Smooth muscle cell (in vitro differentiated cells): ENCODE results near the gene DBN1. TPM values are rescaled to one million over a fixed set of nuclear protein-coding genes. Genes with fewer than 3 reads are reported as not detected.

Experiments used
- DNase-seq: peaks from one replicate; lab custom pipeline; 2025; ENCODE audit not compliant: unreplicated experiment; lab: John Stamatoyannopoulos, UW
- H2AFZ ChIP-seq: fragments of 200-600 bp; sonication (generic); 2 replicates; pipeline ENCODE4 v1.6.0; 2016; ENCODE audit warnings: antibody characterized with exemption, low read depth, mild to moderate bottlenecking
- H3F3A ChIP-seq: fragments of 200-600 bp; sonication (generic); 2 replicates; pipeline ENCODE4 v1.6.0; 2017; ENCODE audit warnings: antibody characterized with exemption, low read depth
- H3K27ac ChIP-seq: fragments of 200-600 bp; sonication (generic); 2 replicates; pipeline ENCODE4 v1.5.1; 2016; ENCODE audit warnings: low read depth, mild to moderate bottlenecking
- H3K27me3 ChIP-seq: fragments of 200-600 bp; sonication (generic); 2 replicates; pipeline ENCODE4 v1.6.1; 2016; ENCODE audit warnings: low read depth, mild to moderate bottlenecking
- H3K36me3 ChIP-seq: fragments of 200-600 bp; sonication (generic); 2 replicates; pipeline ENCODE4 v1.5.1; 2016; ENCODE audit warnings: low read depth
- H3K4me1 ChIP-seq: fragments of 200-600 bp; sonication (generic); 2 replicates; pipeline ENCODE4 v1.5.1; 2016; ENCODE audit warnings: low read depth
- H3K4me2 ChIP-seq: fragments of 200-600 bp; sonication (generic); 2 replicates; pipeline ENCODE4 v1.6.0; 2016; ENCODE audit warnings: mild to moderate bottlenecking
- H3K4me3 ChIP-seq: fragments of 200-600 bp; sonication (generic); 2 replicates; pipeline ENCODE4 v1.5.1; 2016; ENCODE audit warnings: mild to moderate bottlenecking
- H3K79me2 ChIP-seq: fragments of 200-600 bp; sonication (generic); 2 replicates; pipeline ENCODE4 v1.6.0; 2016; ENCODE audit warnings: low read depth, mild to moderate bottlenecking
- H3K9ac ChIP-seq: fragments of 200-600 bp; sonication (generic); 2 replicates; pipeline ENCODE4 v1.6.0; 2016; ENCODE audit warnings: low read depth
- H3K9me3 ChIP-seq: fragments of 200-600 bp; sonication (generic); replicated peaks from 2 replicates; pipeline ENCODE4 v1.5.1; 2016; ENCODE audit warnings: low read depth
- H4K20me1 ChIP-seq: fragments of 200-600 bp; sonication (generic); 2 replicates; pipeline ENCODE4 v1.6.0; 2016; ENCODE audit warnings: low read depth
- WGBS: methylation state at CpG from one replicate; pipeline ENCODE4 v1.1.7; 2016; ENCODE audit warnings: low lambda C conversion rate; 5-methylcytosine and 5-hydroxymethylcytosine counted together
- polyA plus RNA-seq: library from polyadenylated mRNA; unstranded; fragments of >200 nt; fragmentation: Nextera tagmentation; extraction: Ambion mirVana; gene quantifications from 2 replicates; pipeline ENCODE4 v1.2.1, GENCODE V29; 2016
- total RNA-seq: library from RNA; depleted of rRNA; stranded (reverse); fragments of >200 nt; gene quantifications from 2 replicates; pipeline ENCODE4 v1.2.3, GENCODE V29; 2014
- TF ChIP-seq, protein P1 (sequence below): fragments of 200-600 bp; sonication (generic); IDR thresholded peaks from 2 replicates; pipeline ENCODE4 v1.5.1; 2017; ENCODE audit warnings: borderline replicate concordance, mild to moderate bottlenecking, antibody characterized with exemption; ENCODE audit not compliant: insufficient read depth, poor library complexity, severe bottlenecking

Gene DBN1
- total and polyA plus RNA-seq, 2 experiments from 2014 or later = 116 to 202 TPM

DNA sequence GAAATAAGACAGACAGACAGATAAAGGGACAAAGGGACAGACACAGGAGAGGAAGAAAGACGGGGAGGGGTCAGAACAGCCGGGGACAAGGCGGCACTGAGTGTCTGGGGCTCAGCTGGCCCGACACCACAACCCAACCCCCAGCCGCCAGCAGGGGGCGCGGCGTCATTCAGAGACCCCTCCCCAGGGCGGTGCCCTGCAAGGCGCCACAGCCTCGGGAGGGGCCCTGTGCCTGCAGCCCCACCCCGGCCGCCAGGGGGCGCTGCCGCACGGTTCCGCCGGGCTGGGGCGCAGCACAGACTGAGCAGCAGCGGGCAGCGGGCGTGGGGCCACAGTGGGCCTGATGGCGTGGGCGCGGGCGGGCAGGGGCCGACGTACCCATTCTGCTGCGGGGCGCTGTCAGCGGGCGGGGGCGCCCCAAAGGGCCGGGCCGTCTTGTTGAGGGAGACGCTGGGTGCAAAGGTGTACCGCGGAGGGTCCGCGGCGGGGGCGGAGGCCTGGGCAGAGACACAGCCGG lies 18.1 kb upstream of the DBN1 start:
- 50% methylated on average over 41 of the region's 43 CpGs for WGBS
- H4K20me1 ChIP-seq = peaks cover 80% of the 10 kb centered on the region

GRCh38 chr5:177490992-177491391 lies 17.6 kb upstream of the DBN1 start:
- Histone ChIP-seq H3K4me3 (no peak overlapping the region), H3K27ac (peak overlapping the region; percentile 38), H3K9ac (no peak overlapping the region), H3K4me2 (no peak overlapping the region), H4K20me1 (peaks cover 85% of the 10 kb centered on the region), H2AFZ (no peak overlapping the region), H3K36me3 (no peaks in the 10 kb centered on the region), H3K79me2 (peaks cover 44% of the 10 kb centered on the region), H3K4me1 (peaks cover 29% of the 10 kb centered on the region), H3F3A (peaks cover 40% of the 10 kb centered on the region), H3K9me3 (no peaks in the 10 kb centered on the region), H3K27me3 (no peaks in the 10 kb centered on the region)
- TF ChIP-seq, protein P1, sequence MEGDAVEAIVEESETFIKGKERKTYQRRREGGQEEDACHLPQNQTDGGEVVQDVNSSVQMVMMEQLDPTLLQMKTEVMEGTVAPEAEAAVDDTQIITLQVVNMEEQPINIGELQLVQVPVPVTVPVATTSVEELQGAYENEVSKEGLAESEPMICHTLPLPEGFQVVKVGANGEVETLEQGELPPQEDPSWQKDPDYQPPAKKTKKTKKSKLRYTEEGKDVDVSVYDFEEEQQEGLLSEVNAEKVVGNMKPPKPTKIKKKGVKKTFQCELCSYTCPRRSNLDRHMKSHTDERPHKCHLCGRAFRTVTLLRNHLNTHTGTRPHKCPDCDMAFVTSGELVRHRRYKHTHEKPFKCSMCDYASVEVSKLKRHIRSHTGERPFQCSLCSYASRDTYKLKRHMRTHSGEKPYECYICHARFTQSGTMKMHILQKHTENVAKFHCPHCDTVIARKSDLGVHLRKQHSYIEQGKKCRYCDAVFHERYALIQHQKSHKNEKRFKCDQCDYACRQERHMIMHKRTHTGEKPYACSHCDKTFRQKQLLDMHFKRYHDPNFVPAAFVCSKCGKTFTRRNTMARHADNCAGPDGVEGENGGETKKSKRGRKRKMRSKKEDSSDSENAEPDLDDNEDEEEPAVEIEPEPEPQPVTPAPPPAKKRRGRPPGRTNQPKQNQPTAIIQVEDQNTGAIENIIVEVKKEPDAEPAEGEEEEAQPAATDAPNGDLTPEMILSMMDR = no peak
- whole genome bisulfite sequencing = 98% methylated on average over 8 of the region's 16 CpGs
- DNase-seq = no peak

More for the DNA sequence above, 18.1 kb upstream of the DBN1 start:
- no peaks in the 10 kb centered on the region for H3K36me3 ChIP-seq
- peak overlapping the region; percentile 38 for H3K27ac ChIP-seq
- H3K9me3 ChIP-seq = no peaks in the 10 kb centered on the region
- H3K79me2 ChIP-seq = peaks cover 48% of the 10 kb centered on the region
- TF ChIP-seq, protein P1 = peak; percentile 99
- H3K4me2 ChIP-seq = no peak overlapping the region
- peaks cover 34% of the 10 kb centered on the region for H3K4me1 ChIP-seq
- H3K9ac ChIP-seq = no peak overlapping the region
- H2AFZ ChIP-seq = no peak overlapping the region
- H3K27me3 ChIP-seq = no peaks in the 10 kb centered on the region
- DNase-seq = peak; percentile 19
- H3K4me3 ChIP-seq = no peak overlapping the region
- H3F3A ChIP-seq = peaks cover 40% of the 10 kb centered on the region

- Histone ChIP-seq H2AFZ (no peak overlapping the region), H3K27me3 (no peaks in the 10 kb centered on the region), H3K9me3 (no peaks in the 10 kb centered on the region), H3F3A (peaks cover 38% of the 10 kb centered on the region), H3K4me3 (no peak overlapping the region), H3K79me2 (peaks cover 44% of the 10 kb centered on the region), H3K36me3 (no peaks in the 10 kb centered on the region), H4K20me1 (peaks cover 90% of the 10 kb centered on the region), H3K4me2 (no peak overlapping the region), H3K4me1 (peaks cover 25% of the 10 kb centered on the region), H3K27ac (no peak overlapping the region), H3K9ac (no peak overlapping the region)
- TF ChIP-seq, protein P1 = no peak
- DNase-seq = no peak
- 98% methylated on average over 15 of the region's 15 CpGs for WGBS
Observed at GRCh38 chr5:177490311-177490991, 17.0 kb upstream of the DBN1 start.
